Measurements from ENCODE around the gene MBD1. TPM values are rescaled to one million over a fixed set of nuclear protein-coding genes. Genes with fewer than 3 reads are reported as not detected.

Gene MBD1
- total RNA-seq, 1 donor from 2014 or later: 87.2 TPM

GRCh38 chr18:50284255-50284885, 3.0 kb upstream of the MBD1 start:
- Mint-ChIP-seq H3K9me3 (no peaks in the 10 kb centered on the region), H3K27me3 (ENCODE audit: low read depth) (no peaks in the 10 kb centered on the region), H3K4me3 (peak overlapping the region; percentile 37), H3K4me1 (peaks cover 30% of the 10 kb centered on the region), H3K36me3 (peaks cover 15% of the 10 kb centered on the region), H3K27ac (no peak overlapping the region)
- TF ChIP-seq CTCF (IDR thresholded peaks at IDR 0.05; ENCODE audit: unreplicated experiment): no peak
- DNase-seq (ENCODE audit: low spot score in 2 of 2, unreplicated experiment in 2 of 2): peak in 1 of 2 experiments; percentile 29

GRCh38 chr18:50283469-50284209, 2.3 kb upstream of the MBD1 start:
- H3K9me3 Mint-ChIP-seq: no peaks in the 10 kb centered on the region
- peak in 1 of 2 experiments; percentile 34 for DNase-seq (ENCODE audit: low spot score in 2 of 2, unreplicated experiment in 2 of 2)
- H3K27me3 Mint-ChIP-seq (ENCODE audit: low read depth): no peaks in the 10 kb centered on the region
- H3K27ac Mint-ChIP-seq: no peak overlapping the region
- TF ChIP-seq CTCF (IDR thresholded peaks at IDR 0.05; ENCODE audit: unreplicated experiment): no peak
- H3K36me3 Mint-ChIP-seq: peaks cover 22% of the 10 kb centered on the region
- H3K4me1 Mint-ChIP-seq: peaks cover 32% of the 10 kb centered on the region
- peak overlapping the region; percentile 94 for H3K4me3 Mint-ChIP-seq

- Mint-ChIP-seq H3K27me3 (ENCODE audit: low read depth) (no peaks in the 10 kb centered on the region), H3K4me3 (peak overlapping the region; percentile 94), H3K27ac (peak overlapping the region; percentile 10), H3K4me1 (peaks cover 32% of the 10 kb centered on the region), H3K36me3 (peaks cover 22% of the 10 kb centered on the region), H3K9me3 (no peaks in the 10 kb centered on the region)
- no peak for TF ChIP-seq CTCF (IDR thresholded peaks at IDR 0.05; ENCODE audit: unreplicated experiment)
- DNase-seq (ENCODE audit: low spot score in 2 of 2, unreplicated experiment in 2 of 2): peak in 1 of 2 experiments; percentile 38
Measured at GRCh38 chr18:50282521-50283335, 1.4 kb upstream of the MBD1 start.

- Mint-ChIP-seq H3K9me3 (no peaks in the 10 kb centered on the region), H3K27ac (peak overlapping the region; percentile 97), H3K4me3 (peak overlapping the region; percentile 94), H3K36me3 (peaks cover 22% of the 10 kb centered on the region), H3K27me3 (ENCODE audit: low read depth) (no peaks in the 10 kb centered on the region), H3K4me1 (peaks cover 28% of the 10 kb centered on the region)
- DNase-seq (ENCODE audit: low spot score in 2 of 2, unreplicated experiment in 2 of 2): no peak
- TF ChIP-seq CTCF (IDR thresholded peaks at IDR 0.05; ENCODE audit: unreplicated experiment): no peak
Measured at GRCh38 chr18:50281972-50282520, 723 bp upstream of the MBD1 start.

GRCh38 chr18:50280707-50281294, 522 bp downstream of the MBD1 start:
- DNase-seq (ENCODE audit: low spot score in 2 of 2, unreplicated experiment in 2 of 2): no peak
- no peaks in the 10 kb centered on the region for H3K27me3 Mint-ChIP-seq (ENCODE audit: low read depth)
- peaks cover 18% of the 10 kb centered on the region for H3K4me1 Mint-ChIP-seq
- H3K9me3 Mint-ChIP-seq: no peaks in the 10 kb centered on the region
- TF ChIP-seq CTCF (IDR thresholded peaks at IDR 0.05; ENCODE audit: unreplicated experiment): no peak
- peak overlapping the region; percentile 97 for H3K27ac Mint-ChIP-seq
- H3K36me3 Mint-ChIP-seq: peaks cover 32% of the 10 kb centered on the region
- H3K4me3 Mint-ChIP-seq: peak overlapping the region; percentile 94

Measured in mesothelial cell of epicardium (in vitro differentiated cells).